GM19240 (cell line): ENCODE results near the gene NTRK2.

ENCODE experiments used
- DNase-seq: peaks from one replicate; pipeline ENCODE4 v3.0.0; 2011; ENCODE audit warnings: low spot score; ENCODE audit not compliant: insufficient read length

The NTRK2 gene

GRCh38 chr9:84849049-84849448, 179.5 kb downstream of the NTRK2 start:
- no peak for DNase-seq

GRCh38 chr9:84850830-84851392, 181.4 kb downstream of the NTRK2 start:
- DNase-seq: no peak

GRCh38 chr9:84851935-84852585, 182.5 kb downstream of the NTRK2 start:
- DNase-seq: no peak

GRCh38 chr9:84852617-84853301, 183.2 kb downstream of the NTRK2 start:
- DNase-seq: no peak

GRCh38 chr9:84856181-84856632, 186.7 kb downstream of the NTRK2 start:
- DNase-seq: no peak

GRCh38 chr9:84857211-84857610, 187.7 kb downstream of the NTRK2 start:
- DNase-seq: no peak

GRCh38 chr9:84858364-84858763, 188.8 kb downstream of the NTRK2 start:
- no peak for DNase-seq

GRCh38 chr9:84860249-84861115, 191.0 kb downstream of the NTRK2 start:
- DNase-seq: no peak

- DNase-seq: no peak
These were observed 191.9 kb downstream of the NTRK2 start for GRCh38 chr9:84861455-84861854.

- no peak for DNase-seq
These were observed 192.8 kb downstream of the NTRK2 start for GRCh38 chr9:84862308-84862707.

GRCh38 chr9:84862810-84863287, 193.3 kb downstream of the NTRK2 start:
- no peak for DNase-seq

GRCh38 chr9:84863372-84863771, 193.8 kb downstream of the NTRK2 start:
- DNase-seq: no peak

GRCh38 chr9:84866396-84867175, 197.1 kb downstream of the NTRK2 start:
- no peak for DNase-seq

GRCh38 chr9:84867186-84867585, 197.7 kb downstream of the NTRK2 start:
- no peak for DNase-seq

- DNase-seq: no peak
These were observed 199.6 kb downstream of the NTRK2 start for GRCh38 chr9:84869091-84869490.

- no peak for DNase-seq
These were observed 202.5 kb downstream of the NTRK2 start for GRCh38 chr9:84871983-84872382.

GRCh38 chr9:84874022-84874421, 204.5 kb downstream of the NTRK2 start:
- no peak for DNase-seq

GRCh38 chr9:84874596-84874995, 205.1 kb downstream of the NTRK2 start:
- no peak for DNase-seq

GRCh38 chr9:84875193-84875592, 205.7 kb downstream of the NTRK2 start:
- no peak for DNase-seq

- no peak for DNase-seq
These were observed 210.1 kb downstream of the NTRK2 start for GRCh38 chr9:84879631-84880030.

- DNase-seq: no peak
These were observed 211.3 kb downstream of the NTRK2 start for GRCh38 chr9:84880835-84881234.
